KOPT-K1 (cell line): Measurements from ENCODE around the gene RUFY3.
"Not testable (repeated sequence)": the region's sequence is repeated elsewhere in the genome, so short reads cannot be mapped to it uniquely, and the experiment has no call there.

Experiments
- H3K27ac ChIP-seq: fragments of 200-600 bp; sonication (generic); 2 replicates; pipeline ENCODE4 v1.5.1; 2016; ENCODE audit warnings: antibody characterized with exemption, mild to moderate bottlenecking, low read depth, low read length; ENCODE audit not compliant: poor library complexity, severe bottlenecking
- H3K36me3 ChIP-seq: fragments of 200-600 bp; sonication (generic); 2 replicates; pipeline ENCODE4 v1.5.1; 2017; ENCODE audit warnings: antibody characterized with exemption, mild to moderate bottlenecking, low read length, moderate library complexity; ENCODE audit not compliant: insufficient read depth
- H3K9me3 ChIP-seq: fragments of 200-600 bp; sonication (generic); 2 replicates; pipeline ENCODE4 v1.5.1; 2017; ENCODE audit warnings: antibody characterized with exemption, low read length, mild to moderate bottlenecking; ENCODE audit not compliant: insufficient read depth, poor library complexity, severe bottlenecking

Gene RUFY3

GRCh38 chr4:70765368-70765767 lies 43.6 kb downstream of the RUFY3 start:
- H3K36me3 ChIP-seq, result peaks cover 57% of the 10 kb centered on the region

GRCh38 chr4:70768301-70768948 lies 46.7 kb downstream of the RUFY3 start:
- Histone ChIP-seq H3K27ac (peak overlapping the region; percentile 50), H3K36me3 (peaks cover 68% of the 10 kb centered on the region), H3K9me3 (no peaks in the 10 kb centered on the region)

More at GRCh38 chr4:70765368-70765767, 43.6 kb downstream of the RUFY3 start:
- Histone ChIP-seq H3K9me3 (no peaks in the 10 kb centered on the region), H3K27ac (no peak overlapping the region)

GRCh38 chr4:70769396-70769795 lies 47.6 kb downstream of the RUFY3 start:
- Histone ChIP-seq H3K36me3 (peaks cover 61% of the 10 kb centered on the region), H3K27ac (peak overlapping the region; percentile 50)
- H3K9me3 ChIP-seq, result not testable (repeated sequence)

DNA sequence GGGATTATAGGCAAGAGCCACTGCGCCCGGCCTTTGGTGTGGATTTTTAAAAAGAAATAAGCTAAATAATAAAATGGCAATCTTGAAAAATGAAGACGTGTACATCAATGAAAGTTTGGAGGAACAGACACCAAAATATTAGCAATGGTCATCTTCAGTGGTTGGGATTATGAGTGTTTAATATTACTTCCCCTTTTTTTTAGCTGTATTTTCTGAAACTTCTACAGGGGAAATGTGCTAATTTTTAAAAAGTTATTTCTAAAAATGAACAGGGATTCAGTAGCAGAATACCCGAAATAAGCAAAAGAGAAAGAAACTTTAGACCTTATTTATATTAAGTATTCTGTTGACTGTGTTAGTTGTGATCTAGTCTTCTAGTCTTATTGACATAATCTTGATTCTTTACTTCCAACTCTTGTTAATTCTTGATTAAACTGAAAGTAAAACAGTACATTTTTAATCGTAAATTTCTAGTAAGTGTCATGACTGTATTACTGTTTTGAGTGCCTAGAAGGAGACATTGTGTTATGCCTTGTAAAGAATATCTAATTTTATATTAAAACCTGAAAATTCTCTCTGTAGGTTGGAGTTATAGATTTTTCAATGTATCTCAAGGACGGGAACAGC lies 51.3 kb downstream of the RUFY3 start:
- Histone ChIP-seq H3K36me3 (peaks cover 55% of the 10 kb centered on the region), H3K27ac (peak overlapping the region; percentile 15), H3K9me3 (no peaks in the 10 kb centered on the region)

GRCh38 chr4:70778888-70779422 lies 57.2 kb downstream of the RUFY3 start:
- Histone ChIP-seq H3K36me3 (peaks cover 61% of the 10 kb centered on the region), H3K27ac (no peak overlapping the region), H3K9me3 (no peaks in the 10 kb centered on the region)

DNA sequence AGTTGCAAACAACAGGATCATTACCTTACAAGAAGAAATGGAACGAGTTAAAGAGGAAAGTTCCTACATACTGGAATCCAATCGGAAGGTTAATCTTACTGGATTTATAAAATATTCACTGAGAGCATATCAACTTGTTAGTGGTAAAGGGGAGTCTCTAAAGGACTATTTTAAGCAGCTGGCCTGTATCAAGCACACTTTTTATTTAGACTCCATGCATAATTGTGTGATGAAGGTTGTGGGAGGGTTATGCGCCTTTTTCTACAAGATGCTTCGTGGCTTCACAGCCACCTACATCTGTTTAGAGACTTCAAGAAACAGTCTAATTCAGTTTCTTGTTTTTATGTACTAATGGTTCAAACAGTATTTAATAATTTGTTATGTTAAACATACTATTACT lies 61.3 kb downstream of the RUFY3 start:
- H3K27ac ChIP-seq, result no peak overlapping the region
- no peaks in the 10 kb centered on the region for H3K9me3 ChIP-seq
- peaks cover 77% of the 10 kb centered on the region for H3K36me3 ChIP-seq

DNA sequence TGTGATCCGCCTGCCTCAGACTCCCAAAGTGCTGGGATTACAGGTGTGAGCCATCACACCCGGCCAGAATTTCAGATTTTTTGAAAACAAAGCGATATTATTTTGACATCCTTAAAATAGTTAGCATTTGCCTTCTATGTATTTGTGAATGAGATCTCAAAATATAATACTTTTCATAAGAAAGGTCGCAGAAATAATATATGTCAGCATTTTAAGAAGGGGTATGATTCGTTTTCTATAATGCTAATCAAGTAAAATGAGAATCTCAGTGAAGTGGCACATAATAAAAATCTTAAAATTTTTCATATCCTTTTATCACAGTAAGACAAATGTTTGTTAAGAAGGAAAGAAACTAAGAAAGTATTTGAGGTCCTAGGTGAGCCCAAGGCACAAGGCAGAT lies 65.7 kb downstream of the RUFY3 start:
- H3K27ac ChIP-seq, result no peak overlapping the region
- no peaks in the 10 kb centered on the region for H3K9me3 ChIP-seq
- peaks cover 79% of the 10 kb centered on the region for H3K36me3 ChIP-seq

DNA sequence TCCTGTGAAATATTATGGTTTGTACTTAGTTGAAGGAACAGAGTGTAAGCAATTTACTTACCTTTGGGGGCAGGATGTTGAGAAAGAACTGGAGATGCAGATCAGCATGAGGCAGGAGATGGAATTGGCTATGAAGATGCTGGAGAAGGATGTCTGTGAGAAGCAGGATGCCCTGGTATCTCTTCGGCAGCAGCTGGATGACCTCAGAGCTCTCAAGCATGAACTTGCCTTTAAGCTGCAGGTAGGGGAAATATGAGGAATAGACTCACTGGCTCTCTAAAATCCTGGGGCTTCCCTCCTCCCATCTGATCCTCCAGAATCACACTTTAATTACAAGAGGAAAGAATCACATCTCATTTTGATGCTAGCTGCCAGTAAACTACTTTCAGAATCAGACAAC lies 67.0 kb downstream of the RUFY3 start:
- no peaks in the 10 kb centered on the region for H3K9me3 ChIP-seq
- H3K27ac ChIP-seq, result no peak overlapping the region
- H3K36me3 ChIP-seq, result peaks cover 89% of the 10 kb centered on the region

GRCh38 chr4:70793626-70794025 lies 71.9 kb downstream of the RUFY3 start:
- Histone ChIP-seq H3K27ac (no peak overlapping the region), H3K36me3 (peaks cover 91% of the 10 kb centered on the region), H3K9me3 (no peaks in the 10 kb centered on the region)

GRCh38 chr4:70801265-70801809 lies 79.6 kb downstream of the RUFY3 start:
- H3K9me3 ChIP-seq, result no peaks in the 10 kb centered on the region
- peaks cover 25% of the 10 kb centered on the region for H3K36me3 ChIP-seq
- peak overlapping the region; percentile 55 for H3K27ac ChIP-seq

GRCh38 chr4:70802928-70803580 lies 81.3 kb downstream of the RUFY3 start:
- H3K27ac ChIP-seq, result peak overlapping the region; percentile 55
- no peaks in the 10 kb centered on the region for H3K9me3 ChIP-seq
- peaks cover 24% of the 10 kb centered on the region for H3K36me3 ChIP-seq

- no peaks in the 10 kb centered on the region for H3K9me3 ChIP-seq
- H3K36me3 ChIP-seq, result peaks cover 21% of the 10 kb centered on the region
- H3K27ac ChIP-seq, result no peak overlapping the region
Observed at GRCh38 chr4:70808151-70808550, 86.4 kb downstream of the RUFY3 start.

DNA sequence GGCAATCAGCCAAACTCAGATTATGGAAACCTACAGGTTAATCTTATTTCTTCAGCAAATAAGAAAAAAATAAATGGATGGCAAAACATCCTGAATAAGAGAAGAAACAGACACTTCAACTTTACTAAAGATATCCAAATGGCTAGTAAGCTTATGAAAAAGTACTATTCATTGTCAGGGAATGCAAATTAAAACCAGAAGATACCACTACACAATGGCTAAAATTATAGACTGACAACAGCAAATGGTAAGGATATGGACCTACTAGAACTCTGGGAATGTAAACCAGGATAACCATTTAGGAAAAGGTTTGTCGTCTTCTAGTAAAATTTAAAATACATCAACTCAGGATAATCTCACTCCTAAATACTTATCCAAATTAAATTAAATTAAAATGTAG lies 93.6 kb downstream of the RUFY3 start:
- H3K9me3 ChIP-seq, result no peaks in the 10 kb centered on the region
- no peak overlapping the region for H3K27ac ChIP-seq
- peaks cover 61% of the 10 kb centered on the region for H3K36me3 ChIP-seq

DNA sequence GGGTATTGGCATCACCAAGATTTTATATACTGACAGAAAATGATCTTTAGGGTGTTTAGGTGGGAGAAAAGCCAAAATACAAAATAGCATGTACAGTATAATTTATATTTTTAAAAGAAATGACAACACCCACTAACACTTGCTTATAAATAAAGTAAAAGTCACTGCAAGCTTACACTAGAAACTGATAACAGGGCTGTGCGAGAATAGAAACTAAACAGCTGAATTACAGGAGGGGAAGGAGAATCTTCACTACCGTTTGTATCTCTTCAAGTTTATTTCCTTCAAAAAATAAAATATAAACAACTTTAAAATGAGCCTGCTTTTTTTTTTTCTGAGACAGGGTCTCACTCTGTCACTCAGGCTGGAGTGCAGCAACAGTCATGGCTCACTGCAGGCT lies 95.1 kb downstream of the RUFY3 start:
- H3K9me3 ChIP-seq, result no peaks in the 10 kb centered on the region
- peaks cover 76% of the 10 kb centered on the region for H3K36me3 ChIP-seq
- no peak overlapping the region for H3K27ac ChIP-seq

GRCh38 chr4:70818173-70818855 lies 96.5 kb downstream of the RUFY3 start:
- H3K9me3 ChIP-seq, result no peaks in the 10 kb centered on the region
- H3K36me3 ChIP-seq, result peaks cover 88% of the 10 kb centered on the region
- no peak overlapping the region for H3K27ac ChIP-seq
